HG03175 (cell line): ENCODE results near the gene ADCY2.

Experiments used
- ATAC-seq: cut with Tn5 transposase; IDR thresholded peaks from one replicate; pipeline ENCODE4 v1.9.1; 2021; ENCODE audit warnings: mild to moderate bottlenecking, moderate library complexity; ENCODE audit not compliant: unreplicated experiment

The ADCY2 gene

GRCh38 chr5:7852988-7853387 is 457.1 kb downstream of the ADCY2 start:
- ATAC-seq, result no peak

DNA sequence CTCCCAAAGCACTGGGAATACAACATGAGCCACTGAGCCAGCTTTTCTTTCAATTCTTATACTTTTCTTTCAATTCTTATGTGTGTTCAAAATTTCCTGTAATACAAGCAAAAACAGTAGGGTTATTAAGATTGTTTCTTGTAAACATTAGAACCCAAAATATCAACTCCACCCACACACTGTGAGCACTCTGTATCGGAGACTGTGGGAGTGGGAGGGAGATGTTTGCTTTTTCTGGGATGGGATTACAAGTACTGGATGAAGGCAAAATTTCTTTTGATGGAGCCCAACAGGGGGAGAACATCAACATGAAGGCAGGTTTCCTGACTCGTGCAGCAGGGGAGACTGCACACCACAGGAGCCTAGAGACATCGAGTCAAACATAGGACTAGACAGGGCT is 459.7 kb downstream of the ADCY2 start:
- no peak for ATAC-seq

GRCh38 chr5:7856855-7857254 is 460.9 kb downstream of the ADCY2 start:
- ATAC-seq, result no peak

GRCh38 chr5:7857361-7857760 is 461.4 kb downstream of the ADCY2 start:
- no peak for ATAC-seq

DNA sequence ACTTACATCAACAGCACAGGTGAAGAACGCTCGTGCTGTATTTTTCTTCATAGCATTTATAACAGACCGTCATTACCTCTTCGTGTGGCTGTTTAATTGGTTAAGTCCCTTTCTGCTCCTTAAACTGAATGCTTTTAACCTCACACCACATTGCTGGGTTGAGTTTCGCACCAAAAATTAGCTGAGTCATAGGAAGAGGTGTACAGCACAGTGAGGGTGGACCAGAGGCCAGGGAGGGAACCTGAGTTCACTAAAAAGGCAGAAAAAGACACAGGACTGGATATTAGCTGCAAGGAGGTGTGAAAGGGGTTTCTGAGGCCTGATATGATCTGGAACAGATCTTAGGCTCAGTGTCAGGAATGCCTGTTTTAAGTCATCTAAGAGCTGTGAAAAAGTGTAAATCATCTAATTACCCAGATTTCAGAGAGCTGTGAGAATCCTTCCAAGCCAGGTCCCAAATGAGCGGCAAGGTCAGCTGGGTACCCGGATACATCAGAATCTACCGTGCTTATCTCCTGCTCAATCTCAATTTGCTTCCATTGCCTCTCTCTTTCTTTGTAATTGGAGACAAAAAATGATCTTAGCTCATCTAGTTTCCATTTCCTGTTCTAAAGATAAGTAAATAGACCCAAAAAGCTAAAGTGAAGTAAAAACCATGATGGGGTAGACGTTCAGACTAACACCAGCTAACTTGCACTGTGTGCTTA is 462.1 kb downstream of the ADCY2 start:
- no peak for ATAC-seq

- no peak for ATAC-seq
Measured at GRCh38 chr5:7866196-7866595, 470.3 kb downstream of the ADCY2 start.

DNA sequence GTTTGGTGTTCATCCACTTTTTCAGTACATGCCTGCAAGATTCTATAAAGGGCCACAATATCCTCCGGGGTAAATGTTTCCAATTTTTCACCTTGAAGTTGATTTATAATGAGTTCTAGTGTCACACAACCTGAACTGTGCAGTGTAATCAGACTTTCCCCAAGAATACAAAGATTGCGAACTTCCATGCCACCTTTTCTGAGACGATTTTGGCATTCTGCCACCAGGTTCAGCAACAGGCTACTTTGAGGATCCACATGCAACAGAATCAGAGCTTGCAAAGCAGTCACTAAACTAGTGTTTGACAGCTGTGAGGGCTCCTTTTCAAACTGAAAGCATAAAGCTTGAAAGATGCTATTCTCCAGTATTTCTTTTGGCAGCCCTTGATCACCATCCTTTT is 471.3 kb downstream of the ADCY2 start:
- ATAC-seq, result no peak

DNA sequence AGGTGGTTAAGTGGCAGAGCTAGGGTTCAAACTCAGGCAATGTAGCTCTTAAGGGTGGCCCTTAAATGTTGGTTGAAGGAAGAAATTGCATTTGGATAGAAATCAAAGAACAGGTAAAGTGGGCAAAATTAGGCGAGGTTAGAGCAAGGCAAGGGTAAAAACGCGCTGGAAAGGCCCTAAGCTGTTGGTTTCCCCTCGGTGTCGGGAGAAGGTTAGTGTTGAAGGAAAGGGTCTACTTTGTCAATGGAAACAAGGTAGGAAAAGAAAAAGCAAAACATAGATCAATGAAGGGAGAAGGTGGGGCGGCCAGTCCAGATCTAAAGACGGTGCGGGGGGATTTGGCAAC is 472.5 kb downstream of the ADCY2 start:
- ATAC-seq, result no peak

GRCh38 chr5:7868773-7869473 is 473.0 kb downstream of the ADCY2 start, which contains the start of the genes FASTKD3 and MTRR:
Gene FASTKD3, minus strand, starts transcription at chr5:7869031. Its CDS starts 948 bp downstream, at chr5:7868083.
Gene MTRR, plus strand, starts transcription at chr5:7869148. Its CDS starts 1,647 bp downstream, at chr5:7870795.
- ATAC-seq, result peak; percentile 98

GRCh38 chr5:7869474-7870136 is 473.7 kb downstream of the ADCY2 start:
- peak; percentile 34 for ATAC-seq

- no peak for ATAC-seq
Measured at GRCh38 chr5:7871653-7872052, 475.7 kb downstream of the ADCY2 start.

GRCh38 chr5:7872517-7873130 is 476.7 kb downstream of the ADCY2 start:
- no peak for ATAC-seq

- ATAC-seq, result no peak
Measured at GRCh38 chr5:7873216-7873615, 477.3 kb downstream of the ADCY2 start.

DNA sequence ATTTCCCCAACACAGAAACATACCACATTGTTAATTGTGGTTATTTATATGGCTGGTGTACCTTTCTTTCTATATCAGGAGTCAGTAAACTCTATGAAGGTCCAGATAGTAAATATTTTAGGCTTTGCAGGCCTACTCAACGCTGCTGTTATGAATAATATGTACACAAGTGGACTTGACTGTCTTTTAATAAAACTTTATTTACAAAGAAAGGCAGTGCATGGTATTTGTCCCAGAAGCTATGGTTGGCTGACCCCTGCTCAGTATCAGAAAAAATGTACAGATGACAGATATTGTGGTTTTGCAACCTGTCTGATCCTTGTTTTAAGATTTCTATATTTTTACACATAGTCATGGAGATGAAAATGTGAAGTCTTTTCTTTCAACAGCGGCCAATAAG is 478.7 kb downstream of the ADCY2 start:
- no peak for ATAC-seq

DNA sequence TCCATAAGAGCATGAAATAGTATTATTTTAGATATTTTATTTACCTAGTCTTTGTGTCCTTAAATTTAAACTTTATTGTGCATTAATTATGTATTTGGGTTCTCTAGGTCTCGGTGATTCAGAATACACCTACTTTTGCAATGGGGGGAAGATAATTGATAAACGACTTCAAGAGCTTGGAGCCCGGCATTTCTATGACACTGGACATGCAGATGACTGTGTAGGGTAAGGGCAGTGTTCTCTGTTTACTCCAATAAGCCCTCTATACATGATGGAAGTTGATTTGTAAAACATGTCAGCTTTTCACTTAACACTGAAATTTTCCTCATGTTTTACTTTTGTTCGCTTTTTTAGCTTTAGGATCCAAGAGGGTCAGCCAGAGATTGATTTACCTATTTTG is 479.2 kb downstream of the ADCY2 start:
- ATAC-seq, result no peak

DNA sequence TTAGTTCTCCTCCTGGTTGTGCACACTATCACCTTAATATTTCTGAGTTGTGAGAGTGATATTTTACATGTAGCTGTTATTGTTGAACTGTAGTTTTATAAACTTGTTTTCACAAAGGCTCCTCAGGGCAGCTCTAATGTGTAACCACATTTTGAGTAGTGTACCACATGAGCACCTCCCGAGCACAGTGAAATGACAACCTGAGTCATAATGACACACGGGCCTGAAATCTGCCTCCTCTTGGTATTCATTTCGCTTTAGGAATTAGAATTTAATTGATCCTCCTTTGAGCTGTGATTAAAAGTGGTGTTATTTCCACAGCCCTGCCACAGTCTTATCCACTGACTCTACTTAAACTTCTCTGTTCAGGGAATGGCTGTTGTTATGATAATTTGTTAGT is 480.9 kb downstream of the ADCY2 start:
- ATAC-seq, result peak; percentile 58

DNA sequence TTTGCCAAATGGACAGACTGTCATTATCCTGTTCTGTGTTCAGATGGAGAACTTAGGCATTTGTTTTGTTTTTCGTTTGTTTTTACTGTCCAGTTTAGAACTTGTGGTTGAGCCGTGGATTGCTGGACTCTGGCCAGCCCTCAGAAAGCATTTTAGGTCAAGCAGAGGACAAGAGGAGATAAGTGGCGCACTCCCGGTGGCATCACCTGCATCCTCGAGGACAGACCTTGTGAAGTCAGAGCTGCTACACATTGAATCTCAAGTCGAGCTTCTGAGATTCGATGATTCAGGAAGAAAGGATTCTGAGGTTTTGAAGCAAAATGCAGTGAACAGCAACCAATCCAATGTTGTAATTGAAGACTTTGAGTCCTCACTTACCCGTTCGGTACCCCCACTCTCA is 481.9 kb downstream of the ADCY2 start:
- ATAC-seq, result no peak

DNA sequence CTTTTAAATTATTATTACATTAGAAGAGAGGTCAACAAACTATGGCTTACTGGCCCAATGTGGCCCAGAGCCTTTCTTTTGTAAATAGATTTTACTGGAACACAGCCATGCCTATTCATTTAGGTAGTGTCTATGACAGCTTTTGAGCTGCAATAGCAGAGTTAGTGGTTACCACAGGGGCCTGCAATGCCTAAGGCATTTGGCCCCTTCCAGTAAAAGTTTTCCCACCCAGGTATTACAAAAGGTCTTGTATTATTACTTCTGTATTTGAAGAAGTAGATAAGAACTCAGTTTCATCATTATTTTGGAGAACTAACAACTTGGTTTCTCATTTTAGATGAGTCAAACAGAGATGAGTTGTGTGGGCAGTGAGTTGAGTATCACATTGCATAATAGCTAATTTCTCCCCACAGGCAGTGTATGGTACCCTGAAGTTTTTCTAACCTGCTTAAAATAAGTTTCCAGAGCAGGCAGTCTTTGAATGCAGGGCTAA is 482.5 kb downstream of the ADCY2 start:
- peak; percentile 96 for ATAC-seq
